Measurements from ENCODE around the gene COL4A1. TPM values are rescaled to one million over a fixed set of nuclear protein-coding genes. Genes with fewer than 3 reads are reported as not detected.

The COL4A1 gene
- polyA plus RNA-seq, 2 of the 4 experiments (the other 2 are of a cell fraction) = 23.8 to 71.3 TPM

- DNase-seq (ENCODE audit: low read depth in 1 of 2, low spot score in 1 of 2) = no peak
- ChIA-PET CTCF (no interaction called here), POLR2A (no interaction called here)
- ATAC-seq = no peak
- H3K27ac ChIP-seq = no peak overlapping the region
- no peak overlapping the region for H3K4me3 ChIP-seq
- 85% methylated on average over 11 of the region's 11 CpGs for WGBS (ENCODE audit: missing lambda C conversion rate)
- H3K4me1 ChIP-seq = no peaks in the 10 kb centered on the region
- no peaks in the 10 kb centered on the region for H3K9me3 ChIP-seq
- H3K4me2 ChIP-seq = no peak overlapping the region
- no peak for FAIRE-seq
- TF ChIP-seq GATA3 (IDR thresholded peaks at IDR 0.05; ENCODE audit: borderline replicate concordance) (no peak), PBX3 (IDR thresholded peaks at IDR 0.05) (no peak), CBX2 (IDR thresholded peaks at IDR 0.05; ENCODE audit: borderline replicate concordance, low read depth) (no peak)
Observed at GRCh38 chr13:110162866-110163658, 143.9 kb downstream of the COL4A1 start.

GRCh38 chr13:110162053-110162452 is 144.9 kb downstream of the COL4A1 start:
- ChIA-PET CTCF (no interaction called here), POLR2A (no interaction called here)
- TF ChIP-seq MAX (IDR thresholded peaks at IDR 0.05) = no peak
- TF ChIP-seq EHMT2 (IDR thresholded peaks at IDR 0.05; ENCODE audit: low read depth) = no peak
- no peak for TF ChIP-seq KDM5A (IDR thresholded peaks at IDR 0.05)
- no peak for TF ChIP-seq RAD21 (conservative IDR thresholded peaks at IDR 0.05 in 1 of 2, IDR thresholded peaks at IDR 0.05 in 1 of 2)
- TF ChIP-seq MYC (IDR thresholded peaks at IDR 0.05; ENCODE audit: borderline replicate concordance, low read length) = no peak
- no peak for TF ChIP-seq POLR2A (IDR thresholded peaks at IDR 0.05; ENCODE audit: low read length)
- TF ChIP-seq ELK1 (IDR thresholded peaks at IDR 0.05; ENCODE audit: low read depth, low read length) = no peak
- TF ChIP-seq KDM1A (IDR thresholded peaks at IDR 0.05; ENCODE audit: low read depth) = no peak
- TF ChIP-seq HDAC2 (IDR thresholded peaks at IDR 0.05) = no peak
- no peaks in the 10 kb centered on the region for H3K9me3 ChIP-seq
- H3K4me3 ChIP-seq = no peak overlapping the region
- no peak overlapping the region for H3K4me2 ChIP-seq
- ATAC-seq (no peak), FAIRE-seq (no peak), DNase-seq (ENCODE audit: low read depth in 1 of 2, low spot score in 1 of 2) (no peak)
- 91% methylated on average over 11 of the region's 11 CpGs for WGBS (ENCODE audit: missing lambda C conversion rate)
- H3K27ac ChIP-seq = no peak overlapping the region
- no peaks in the 10 kb centered on the region for H3K4me1 ChIP-seq

- no peaks in the 10 kb centered on the region for H3K9me3 ChIP-seq
- FAIRE-seq (no peak), ATAC-seq (no peak), DNase-seq (ENCODE audit: low read depth in 1 of 2, low spot score in 1 of 2) (no peak)
- H3K27ac ChIP-seq = no peak overlapping the region
- 86% methylated on average over 10 of the region's 10 CpGs for WGBS (ENCODE audit: missing lambda C conversion rate)
- H3K4me1 ChIP-seq = no peaks in the 10 kb centered on the region
- H3K4me2 ChIP-seq = no peak overlapping the region
- POLR2A ChIA-PET = no interaction called here
- TF ChIP-seq POLR2AphosphoS2 (conservative IDR thresholded peaks at IDR 0.05; ENCODE audit: low read length) (no peak), PBX3 (IDR thresholded peaks at IDR 0.05) (no peak), ZFP36 (IDR thresholded peaks at IDR 0.05; ENCODE audit: borderline replicate concordance, partially characterized antibody) (no peak), KDM1A (IDR thresholded peaks at IDR 0.05; ENCODE audit: low read depth) (no peak), HOXA7 (CRISPR knock-in tag; IDR thresholded peaks at IDR 0.05) (no peak)
- H3K4me3 ChIP-seq = no peak overlapping the region
- CTCF ChIA-PET = interaction anchor here (0.6 kb wide), 1 partner anchor 18 kb away, joined by 3 read pairs; no protein-coding TSS in a partner anchor
Observed at GRCh38 chr13:110161112-110161882, 145.7 kb downstream of the COL4A1 start.

Data from A549 (cell line).